NB4 (cell line): ENCODE data around the gene PRKAR1B.

Experiments used
- DNase-seq: peaks from one replicate; pipeline ENCODE4 v3.0.0; 2010; ENCODE audit warnings: low read depth
- H3K4me3 ChIP-seq: one replicate; pipeline ENCODE4 v1.5.1; 2011; ENCODE audit warnings: mild to moderate bottlenecking, low read depth, low read length, moderate library complexity
- CTCF ChIP-seq: IDR thresholded peaks from one replicate; pipeline ENCODE4 v1.5.1; 2012; ENCODE audit warnings: low read depth, low read length
- MAX ChIP-seq: IDR thresholded peaks from 2 replicates; pipeline ENCODE4 v1.6.1; 2011; ENCODE audit warnings: low read depth, low read length
- MYC ChIP-seq: IDR thresholded peaks from 2 replicates; pipeline ENCODE4 v1.6.1; 2011; ENCODE audit warnings: low read depth, low read length
- POLR2A ChIP-seq: IDR thresholded peaks from 2 replicates; pipeline ENCODE4 v1.6.1; 2011; ENCODE audit warnings: mild to moderate bottlenecking; ENCODE audit not compliant: insufficient read length; ENCODE audit errors: extremely low read depth

Gene PRKAR1B

GRCh38 chr7:670501-671390, 56.3 kb downstream of the PRKAR1B start:
- no peak overlapping the region for H3K4me3 ChIP-seq
- TF ChIP-seq POLR2A = no peak
- no peak for TF ChIP-seq MYC
- TF ChIP-seq MAX = no peak
- TF ChIP-seq CTCF = no peak
- no peak for DNase-seq

DNA sequence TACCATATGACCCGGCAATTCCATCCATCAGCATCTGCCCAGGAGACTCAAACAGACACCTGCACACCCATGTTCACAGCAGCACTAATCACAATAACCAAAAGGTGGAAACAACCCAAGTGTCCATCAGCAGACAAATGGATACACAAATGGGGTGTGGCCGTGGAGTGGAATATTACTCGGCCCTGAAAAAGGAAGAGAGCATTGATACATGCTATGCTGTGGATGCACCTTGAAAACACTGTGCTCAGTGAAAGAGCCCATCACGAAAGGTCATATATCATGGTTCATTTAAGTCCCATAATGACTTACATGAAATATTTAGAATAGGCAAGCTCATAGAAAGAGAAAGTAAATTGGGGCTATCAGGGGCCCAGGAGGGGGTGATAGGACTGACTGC, 58.1 kb downstream of the PRKAR1B start:
- no peak overlapping the region for H3K4me3 ChIP-seq
- DNase-seq = no peak
- TF ChIP-seq MAX (no peak), POLR2A (no peak), MYC (no peak), CTCF (no peak)

GRCh38 chr7:668139-668931, 58.7 kb downstream of the PRKAR1B start:
- H3K4me3 ChIP-seq = no peak overlapping the region
- TF ChIP-seq CTCF (no peak), MYC (no peak), MAX (no peak), POLR2A (no peak)
- no peak for DNase-seq

GRCh38 chr7:666454-667292, 60.4 kb downstream of the PRKAR1B start:
- no peak for TF ChIP-seq POLR2A
- TF ChIP-seq MYC = no peak
- TF ChIP-seq CTCF = no peak
- no peak for TF ChIP-seq MAX
- DNase-seq = no peak
- H3K4me3 ChIP-seq = no peak overlapping the region

GRCh38 chr7:665736-666453, 61.2 kb downstream of the PRKAR1B start:
- no peak overlapping the region for H3K4me3 ChIP-seq
- TF ChIP-seq CTCF = no peak
- TF ChIP-seq MAX = no peak
- no peak for TF ChIP-seq POLR2A
- TF ChIP-seq MYC = no peak
- no peak for DNase-seq
